ENCODE measurements around the gene RBM33.

DNA sequence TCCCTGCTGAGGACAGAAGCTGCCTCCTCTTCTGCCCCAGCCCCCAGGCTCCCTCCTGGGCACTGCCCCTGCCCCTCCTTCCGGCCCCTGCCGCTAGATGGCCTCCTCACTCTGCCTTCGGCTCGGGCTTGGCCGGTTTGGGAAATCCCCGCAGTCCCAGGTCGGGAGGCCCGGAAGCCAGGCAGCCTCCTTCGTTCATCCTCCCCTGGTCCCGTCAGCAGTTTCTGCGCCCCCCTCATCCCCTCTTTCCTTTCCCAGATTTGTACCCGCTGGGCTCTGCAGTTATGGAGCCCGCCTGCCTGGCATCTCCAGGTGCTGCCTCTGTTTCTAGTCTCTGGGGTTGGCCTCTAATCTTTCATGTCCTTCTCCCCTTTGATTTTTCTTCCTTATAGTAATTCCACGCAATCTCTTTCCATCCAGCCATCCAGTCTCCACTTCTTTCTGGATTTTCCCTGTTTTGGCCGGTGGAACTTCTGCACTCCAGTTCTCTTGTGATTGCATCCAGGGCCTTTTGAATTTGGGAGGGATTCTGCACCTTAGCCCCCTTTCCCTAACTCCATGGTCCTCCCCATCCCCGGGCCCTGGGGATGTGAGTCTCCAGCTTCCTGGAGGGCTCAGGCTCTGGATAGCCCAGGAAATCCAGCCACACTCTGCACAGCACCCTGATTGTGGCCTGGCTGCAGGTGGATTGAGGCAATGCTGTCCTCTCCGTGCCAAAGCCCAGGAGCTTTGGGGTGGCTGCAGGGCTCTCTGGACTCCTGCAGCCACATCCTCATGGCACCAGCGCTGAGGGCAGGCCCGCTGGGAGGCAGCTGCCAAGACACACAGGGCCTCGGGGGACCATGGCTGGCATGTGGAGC, 171.1 kb downstream of the RBM33 start:
- TF ChIP-seq EGR1 (IDR thresholded peaks at IDR 0.05) (no peak), TAF1 (IDR thresholded peaks at IDR 0.05; ENCODE audit: low read depth) (no peak), NFIC (IDR thresholded peaks at IDR 0.05) (no peak), CEBPB (IDR thresholded peaks at IDR 0.05) (no peak), RAD21 (IDR thresholded peaks at IDR 0.05; ENCODE audit: low read depth) (peak; percentile 87), EP300 (IDR thresholded peaks at IDR 0.05; ENCODE audit: borderline replicate concordance) (no peak), FOXM1 (IDR thresholded peaks at IDR 0.05; ENCODE audit: borderline replicate concordance, low read depth) (no peak), ZBTB7A (IDR thresholded peaks at IDR 0.05; ENCODE audit: low read depth) (no peak), YY1 (IDR thresholded peaks at IDR 0.05; ENCODE audit: low read depth) (no peak)
- TF ChIP-seq, protein P1, sequence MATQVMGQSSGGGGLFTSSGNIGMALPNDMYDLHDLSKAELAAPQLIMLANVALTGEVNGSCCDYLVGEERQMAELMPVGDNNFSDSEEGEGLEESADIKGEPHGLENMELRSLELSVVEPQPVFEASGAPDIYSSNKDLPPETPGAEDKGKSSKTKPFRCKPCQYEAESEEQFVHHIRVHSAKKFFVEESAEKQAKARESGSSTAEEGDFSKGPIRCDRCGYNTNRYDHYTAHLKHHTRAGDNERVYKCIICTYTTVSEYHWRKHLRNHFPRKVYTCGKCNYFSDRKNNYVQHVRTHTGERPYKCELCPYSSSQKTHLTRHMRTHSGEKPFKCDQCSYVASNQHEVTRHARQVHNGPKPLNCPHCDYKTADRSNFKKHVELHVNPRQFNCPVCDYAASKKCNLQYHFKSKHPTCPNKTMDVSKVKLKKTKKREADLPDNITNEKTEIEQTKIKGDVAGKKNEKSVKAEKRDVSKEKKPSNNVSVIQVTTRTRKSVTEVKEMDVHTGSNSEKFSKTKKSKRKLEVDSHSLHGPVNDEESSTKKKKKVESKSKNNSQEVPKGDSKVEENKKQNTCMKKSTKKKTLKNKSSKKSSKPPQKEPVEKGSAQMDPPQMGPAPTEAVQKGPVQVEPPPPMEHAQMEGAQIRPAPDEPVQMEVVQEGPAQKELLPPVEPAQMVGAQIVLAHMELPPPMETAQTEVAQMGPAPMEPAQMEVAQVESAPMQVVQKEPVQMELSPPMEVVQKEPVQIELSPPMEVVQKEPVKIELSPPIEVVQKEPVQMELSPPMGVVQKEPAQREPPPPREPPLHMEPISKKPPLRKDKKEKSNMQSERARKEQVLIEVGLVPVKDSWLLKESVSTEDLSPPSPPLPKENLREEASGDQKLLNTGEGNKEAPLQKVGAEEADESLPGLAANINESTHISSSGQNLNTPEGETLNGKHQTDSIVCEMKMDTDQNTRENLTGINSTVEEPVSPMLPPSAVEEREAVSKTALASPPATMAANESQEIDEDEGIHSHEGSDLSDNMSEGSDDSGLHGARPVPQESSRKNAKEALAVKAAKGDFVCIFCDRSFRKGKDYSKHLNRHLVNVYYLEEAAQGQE (IDR thresholded peaks at IDR 0.05; ENCODE audit: low read depth) = no peak
